Epithelial cell of esophagus (primary cell): ENCODE results near the gene CCDC86.

Source experiments
- DNase-seq: peaks from one replicate; pipeline ENCODE4 v3.0.0; 2010; ENCODE audit warnings: low read depth
- H3K4me3 ChIP-seq: 2 replicates; pipeline ENCODE4 v1.5.1; 2011; ENCODE audit warnings: mild to moderate bottlenecking, low read length, control low read depth
- TF ChIP-seq, protein P1 (sequence below): IDR thresholded peaks from 2 replicates; pipeline ENCODE4 v1.5.1; 2011; ENCODE audit warnings: low read depth, mild to moderate bottlenecking, low read length, control low read depth, inconsistent platforms; ENCODE audit not compliant: insufficient read depth; ENCODE audit errors: missing control alignments

CCDC86 gene

DNA sequence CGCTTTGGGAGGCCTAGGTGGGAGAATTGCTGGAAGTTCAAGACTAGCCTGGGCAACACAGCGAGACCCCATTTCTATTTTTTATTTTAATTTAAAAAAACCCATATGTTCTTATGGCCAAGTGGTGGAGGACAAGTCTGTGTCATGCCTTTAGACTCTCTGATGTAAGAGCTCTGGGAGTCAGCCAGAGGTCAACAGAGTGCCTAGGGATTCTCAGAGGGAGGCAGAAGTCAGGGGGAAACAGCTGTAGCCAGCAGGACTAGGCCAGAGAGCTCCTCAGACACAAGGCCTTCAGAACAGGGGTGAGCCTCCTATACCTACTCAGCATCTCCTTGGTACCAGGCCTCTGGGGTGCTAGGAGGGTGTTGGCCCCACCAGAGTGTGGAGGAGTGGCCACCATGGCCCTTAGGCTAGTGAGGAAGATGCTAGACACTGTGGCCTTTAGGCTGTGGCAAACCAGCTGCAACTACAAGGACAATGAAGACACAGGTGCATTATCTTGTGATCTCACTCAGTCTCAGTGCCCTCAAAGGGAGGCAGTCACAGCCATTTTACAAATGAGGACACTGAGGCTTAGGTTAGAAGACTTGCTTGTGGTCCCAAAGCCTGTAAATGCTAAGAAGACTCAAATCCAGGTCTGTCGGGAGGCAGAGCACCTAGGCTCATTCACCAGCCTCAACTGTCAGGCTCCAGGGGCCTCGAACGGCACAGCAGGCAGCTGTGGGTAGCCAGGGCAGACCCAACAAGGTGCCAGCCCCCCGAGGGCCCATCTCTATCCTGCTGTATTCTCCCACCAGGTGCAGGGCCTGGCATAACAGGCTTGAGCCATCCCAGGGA is 30.4 kb downstream of the CCDC86 start:
- peak; percentile 13 for DNase-seq
- H3K4me3 ChIP-seq: no peak overlapping the region

DNA sequence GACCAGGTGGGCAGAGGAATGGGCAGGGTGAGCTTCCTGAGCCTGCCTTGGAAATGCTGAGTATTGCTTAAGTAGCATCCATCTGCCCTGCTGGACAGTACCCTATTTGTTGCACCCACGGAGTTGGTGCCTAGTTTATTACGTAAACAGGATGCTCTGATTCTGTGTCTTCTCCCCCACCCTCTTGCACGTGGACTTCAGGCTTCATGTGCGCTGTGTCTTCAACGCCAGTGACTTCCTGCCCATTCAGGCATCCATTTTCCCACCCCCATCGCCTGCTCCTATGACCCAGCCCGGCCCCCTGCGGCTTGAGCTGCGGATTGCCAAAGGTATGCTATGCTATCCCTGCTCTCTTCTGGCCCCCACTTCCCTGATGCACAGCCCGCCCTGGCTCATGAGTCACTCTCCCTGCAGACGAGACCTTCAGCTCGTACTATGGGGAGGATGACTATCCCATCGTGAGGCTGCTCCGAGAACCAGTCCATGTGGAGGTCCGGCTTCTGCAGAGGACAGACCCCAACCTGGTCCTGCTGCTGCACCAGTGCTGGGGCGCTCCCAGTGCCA is 31.1 kb downstream of the CCDC86 start:
- no peak for DNase-seq
- H3K4me3 ChIP-seq: no peak overlapping the region
- TF ChIP-seq, protein P1, sequence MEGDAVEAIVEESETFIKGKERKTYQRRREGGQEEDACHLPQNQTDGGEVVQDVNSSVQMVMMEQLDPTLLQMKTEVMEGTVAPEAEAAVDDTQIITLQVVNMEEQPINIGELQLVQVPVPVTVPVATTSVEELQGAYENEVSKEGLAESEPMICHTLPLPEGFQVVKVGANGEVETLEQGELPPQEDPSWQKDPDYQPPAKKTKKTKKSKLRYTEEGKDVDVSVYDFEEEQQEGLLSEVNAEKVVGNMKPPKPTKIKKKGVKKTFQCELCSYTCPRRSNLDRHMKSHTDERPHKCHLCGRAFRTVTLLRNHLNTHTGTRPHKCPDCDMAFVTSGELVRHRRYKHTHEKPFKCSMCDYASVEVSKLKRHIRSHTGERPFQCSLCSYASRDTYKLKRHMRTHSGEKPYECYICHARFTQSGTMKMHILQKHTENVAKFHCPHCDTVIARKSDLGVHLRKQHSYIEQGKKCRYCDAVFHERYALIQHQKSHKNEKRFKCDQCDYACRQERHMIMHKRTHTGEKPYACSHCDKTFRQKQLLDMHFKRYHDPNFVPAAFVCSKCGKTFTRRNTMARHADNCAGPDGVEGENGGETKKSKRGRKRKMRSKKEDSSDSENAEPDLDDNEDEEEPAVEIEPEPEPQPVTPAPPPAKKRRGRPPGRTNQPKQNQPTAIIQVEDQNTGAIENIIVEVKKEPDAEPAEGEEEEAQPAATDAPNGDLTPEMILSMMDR: no peak

More for the DNA sequence above, 30.4 kb downstream of the CCDC86 start:
- TF ChIP-seq, protein P1: no peak

DNA sequence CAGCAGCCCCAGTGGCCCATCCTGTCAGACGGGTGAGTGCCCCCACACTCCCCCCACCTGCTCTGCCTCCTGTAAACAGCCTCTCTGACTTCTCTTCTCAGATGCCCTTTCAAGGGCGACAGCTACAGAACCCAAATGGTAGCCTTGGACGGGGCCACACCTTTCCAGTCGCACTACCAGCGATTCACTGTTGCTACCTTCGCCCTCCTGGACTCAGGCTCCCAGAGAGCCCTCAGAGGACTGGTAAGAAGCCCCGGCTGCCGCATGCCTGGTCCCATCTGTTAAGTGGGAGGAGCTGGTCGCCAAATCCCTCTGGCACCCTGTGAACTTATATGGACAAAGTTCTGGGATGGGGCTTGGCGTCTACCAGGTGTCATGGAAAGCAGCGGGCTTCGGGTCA is 31.6 kb downstream of the CCDC86 start:
- no peak overlapping the region for H3K4me3 ChIP-seq
- TF ChIP-seq, protein P1: no peak
- DNase-seq: no peak

DNA sequence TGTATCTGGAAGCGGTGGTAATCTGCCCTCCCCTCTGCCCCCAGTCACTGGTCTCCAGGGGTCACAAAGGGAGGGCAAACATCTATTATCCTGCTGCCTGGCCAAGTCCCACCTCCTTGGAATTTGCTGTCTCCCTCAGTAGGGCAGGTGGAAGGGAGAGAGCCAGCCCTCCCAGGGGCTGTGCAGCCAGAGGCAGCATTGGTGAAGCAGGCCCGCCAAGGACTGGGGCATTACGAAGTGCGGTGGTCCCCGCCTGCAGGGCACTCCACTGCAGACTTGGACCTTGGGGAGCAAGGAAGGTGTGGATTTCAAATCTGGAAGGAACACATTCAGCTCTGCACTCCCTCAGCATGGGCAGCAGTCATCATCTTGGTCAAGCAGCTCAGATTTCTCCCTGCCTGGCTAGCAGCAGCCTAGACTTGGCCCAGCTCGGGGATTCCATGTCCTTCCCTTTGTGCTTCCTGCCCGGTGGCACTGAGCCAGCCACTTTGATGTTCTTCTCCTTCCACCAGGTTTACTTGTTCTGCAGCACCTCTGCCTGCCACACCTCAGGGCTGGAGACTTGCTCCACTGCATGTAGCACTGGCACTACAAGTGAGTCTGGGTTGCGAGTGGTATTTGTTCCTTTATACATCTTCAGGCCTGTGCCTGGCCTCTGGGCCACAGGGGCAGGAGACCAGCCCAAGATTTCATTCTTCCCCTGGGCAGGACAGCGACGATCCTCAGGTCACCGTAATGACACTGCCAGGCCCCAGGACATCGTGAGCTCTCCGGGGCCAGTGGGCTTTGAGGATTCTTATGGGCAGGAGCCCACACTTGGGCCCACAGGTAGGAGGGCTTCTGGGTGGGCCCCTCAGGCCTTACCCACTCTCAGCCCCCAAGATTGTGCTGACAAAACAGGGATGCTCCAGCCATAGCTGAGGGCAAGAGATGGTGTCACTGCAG is 32.8 kb downstream of the CCDC86 start:
- H3K4me3 ChIP-seq: no peak overlapping the region

DNA sequence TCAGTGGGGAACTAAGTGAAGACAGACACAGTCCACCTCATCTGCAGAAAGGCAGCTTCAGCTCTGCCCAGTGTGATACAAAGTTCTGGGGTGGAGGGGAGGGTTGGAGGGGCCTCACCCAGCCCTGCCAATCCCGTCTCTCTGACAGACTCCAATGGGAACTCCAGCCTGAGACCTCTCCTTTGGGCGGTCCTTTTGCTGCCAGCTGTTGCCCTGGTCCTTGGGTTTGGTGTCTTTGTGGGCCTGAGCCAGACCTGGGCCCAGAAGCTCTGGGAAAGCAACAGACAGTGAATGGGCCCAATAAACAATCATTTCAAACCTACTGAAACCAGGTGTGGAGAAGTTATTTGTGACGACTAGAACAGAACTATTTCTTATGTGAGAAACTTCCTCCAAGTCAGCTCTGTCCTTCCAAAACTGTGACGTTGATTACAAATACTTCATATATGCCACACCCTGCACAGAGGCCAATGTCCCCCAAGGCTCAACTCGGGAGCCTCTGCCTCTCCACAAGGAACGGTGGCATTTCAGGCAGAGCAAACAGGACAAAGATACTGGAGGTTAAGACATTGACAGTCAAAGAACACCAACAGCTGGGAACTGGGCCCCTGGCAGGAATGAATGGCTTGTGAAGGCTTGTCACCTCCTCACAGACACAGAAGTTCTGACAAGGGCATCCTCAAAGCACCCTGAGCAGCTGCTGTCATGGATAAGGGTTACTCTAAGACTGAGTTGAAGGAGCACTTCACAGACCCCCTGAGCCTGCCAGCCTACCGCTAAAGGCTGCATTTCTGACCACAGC is 33.7 kb downstream of the CCDC86 start:
- DNase-seq: no peak
- TF ChIP-seq, protein P1: no peak
- H3K4me3 ChIP-seq: no peak overlapping the region

More for the DNA sequence above, 32.8 kb downstream of the CCDC86 start:
- TF ChIP-seq, protein P1: no peak
- no peak for DNase-seq

DNA sequence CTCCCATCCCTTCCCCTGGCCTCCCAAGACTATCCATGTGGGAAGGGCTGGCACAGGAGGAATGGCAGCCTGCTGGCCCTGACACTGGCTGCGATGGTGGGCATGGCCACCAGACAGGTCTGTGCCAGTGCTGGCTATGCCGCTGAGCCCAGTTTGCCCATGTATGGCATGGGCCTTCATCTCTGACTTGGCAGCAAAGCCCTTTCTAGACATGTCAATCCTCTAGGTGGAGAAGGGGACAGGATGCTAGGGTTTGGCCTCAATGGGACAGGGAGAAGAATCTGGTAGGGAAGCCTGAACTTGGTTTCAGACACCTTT is 34.2 kb downstream of the CCDC86 start:
- no peak for DNase-seq
- no peak overlapping the region for H3K4me3 ChIP-seq
- TF ChIP-seq, protein P1: no peak
